Stimulated activated CD4-positive, alpha-beta T cell treated with anti-CD3 and anti-CD28 coated beads, TNF-alpha, amount 100 ng/mL, for 4 hours (primary cell): Measurements from ENCODE around the gene EHHADH.
"Not testable (repeated sequence)": the region's sequence is repeated elsewhere in the genome, so short reads cannot be mapped to it uniquely, and the experiment has no call there.

Experiments
- DNase-seq, 3 experiments: peaks; one replicate each; pipeline ENCODE4 v3.0.0-alpha.2; 2020; ENCODE audit warnings: low read depth in 3 of 3

Gene EHHADH

DNA sequence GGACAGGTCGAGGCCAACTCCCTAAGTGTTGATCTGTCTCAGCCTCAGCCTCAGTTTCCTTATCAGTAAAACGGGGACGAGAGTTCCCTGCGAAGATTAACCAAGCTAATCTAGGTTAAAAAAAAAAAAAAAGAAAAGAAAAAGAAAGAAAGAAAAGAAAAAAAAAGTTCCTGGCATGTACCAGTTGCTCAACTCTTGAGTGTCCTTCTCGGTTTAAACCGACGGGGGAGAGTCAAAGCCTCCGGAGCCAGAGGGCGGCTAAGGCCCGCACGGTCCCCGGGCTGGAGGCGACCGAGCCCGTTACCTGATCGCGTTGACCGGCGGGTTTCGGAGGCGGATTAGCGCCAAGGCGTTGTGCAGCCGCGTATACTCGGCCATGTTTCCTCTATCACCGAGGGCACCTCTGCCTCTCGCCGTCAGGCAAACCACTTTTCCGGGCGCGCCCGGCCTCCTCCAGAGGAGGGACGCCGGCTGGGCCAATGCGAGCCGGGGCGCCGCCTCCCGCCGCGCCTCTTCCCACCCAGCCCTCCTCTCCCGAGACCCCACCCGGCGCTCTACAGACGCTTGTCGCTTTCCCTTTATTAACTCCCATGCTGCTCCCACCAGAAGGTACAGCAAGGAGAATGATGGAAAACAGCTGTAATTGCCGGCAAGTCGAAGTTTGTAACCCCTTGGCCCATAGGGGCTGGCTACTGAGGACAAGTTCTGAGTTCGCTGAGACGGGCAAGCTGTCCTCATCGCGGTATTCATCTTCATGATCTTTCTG lies at the start of gene EHHADH:
TSS of gene EHHADH (minus strand) at position 405 of the 766 bp plus-strand sequence. CDS start at position 378, 27 bp downstream.
- peak; percentile 10 to 23 (median 11) for DNase-seq

DNA sequence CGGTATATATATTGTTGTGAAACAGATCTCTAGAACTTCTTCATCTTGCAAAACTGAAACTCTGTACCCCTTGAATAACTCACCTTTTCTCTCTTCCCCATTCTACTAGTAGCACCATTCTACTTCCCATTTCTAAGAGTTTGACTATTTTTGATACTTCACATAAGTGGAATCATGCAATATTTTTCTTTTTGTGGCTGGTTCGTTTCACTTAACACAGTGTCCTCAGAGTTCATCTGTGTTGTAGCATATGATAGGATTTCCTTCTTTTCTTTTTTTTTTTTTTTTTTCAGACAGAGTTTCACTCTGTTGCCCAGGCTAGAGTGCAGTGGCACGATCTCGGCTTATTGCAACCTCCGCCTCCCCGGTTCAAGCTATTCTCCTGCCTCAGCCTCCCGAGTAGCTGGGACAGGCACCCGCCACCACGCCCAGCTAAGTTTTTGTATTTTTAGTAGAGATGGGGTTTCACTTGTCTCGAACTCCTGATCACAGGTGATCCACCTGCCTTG lies 46.1 kb upstream of the EHHADH start:
- DNase-seq = not testable (repeated sequence)

DNA sequence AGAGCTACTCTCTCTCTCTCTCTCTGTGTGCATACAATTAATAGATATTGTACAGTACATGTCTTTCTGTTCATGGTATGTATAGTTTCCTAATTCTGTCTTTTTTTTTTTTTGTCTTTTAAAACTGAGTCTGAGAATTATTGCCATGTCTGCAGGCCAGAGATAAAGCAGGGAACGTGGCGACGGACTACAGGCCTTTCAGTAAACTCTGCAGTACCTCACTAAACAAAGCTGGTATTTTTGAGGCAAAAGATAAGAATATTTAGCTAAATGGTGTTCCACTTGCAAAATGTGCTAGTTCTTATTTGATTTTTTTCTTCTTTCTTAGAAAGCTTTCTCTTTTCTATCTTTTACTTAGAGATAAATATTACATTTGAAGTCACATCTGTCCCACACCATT lies 44.0 kb upstream of the EHHADH start:
- no peak for DNase-seq

DNA sequence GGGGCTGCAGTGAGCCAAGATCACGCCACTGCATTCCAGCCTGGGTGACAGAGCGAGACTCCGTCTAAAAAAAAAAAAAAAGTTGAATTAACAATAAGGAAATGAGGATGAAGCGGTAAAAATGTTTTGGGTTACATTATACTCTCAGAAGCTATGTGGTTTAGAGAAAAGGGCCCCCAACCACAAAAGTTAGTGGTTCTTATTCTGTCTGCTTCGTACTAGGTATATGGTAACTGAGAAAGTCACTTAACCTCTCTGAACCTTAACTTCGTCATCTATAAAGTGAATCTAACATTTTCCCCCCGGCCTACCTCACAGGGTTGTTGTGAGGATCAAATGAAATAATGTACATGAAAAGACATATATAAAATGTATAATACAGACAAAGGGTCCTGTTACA lies 38.4 kb upstream of the EHHADH start:
- no peak for DNase-seq

DNA sequence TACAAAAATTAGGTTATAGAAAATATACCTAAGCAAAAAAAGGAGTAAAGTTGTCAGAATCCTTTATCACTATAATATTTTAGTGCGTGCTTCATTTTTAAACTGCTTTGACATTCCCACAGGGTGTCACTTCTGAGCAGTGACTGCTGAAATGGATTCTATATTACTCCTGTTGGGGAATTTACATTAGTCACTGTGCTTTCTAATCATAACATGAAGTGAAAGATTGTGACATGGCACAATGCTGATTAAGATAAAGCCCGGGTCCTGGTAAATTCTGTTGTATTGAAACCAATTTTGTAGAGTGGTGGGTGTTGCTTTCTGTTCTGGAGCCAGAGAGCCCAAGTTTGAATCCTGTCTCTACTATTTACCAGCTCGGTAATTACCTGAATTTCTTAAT lies 36.4 kb upstream of the EHHADH start:
- DNase-seq = no peak

DNA sequence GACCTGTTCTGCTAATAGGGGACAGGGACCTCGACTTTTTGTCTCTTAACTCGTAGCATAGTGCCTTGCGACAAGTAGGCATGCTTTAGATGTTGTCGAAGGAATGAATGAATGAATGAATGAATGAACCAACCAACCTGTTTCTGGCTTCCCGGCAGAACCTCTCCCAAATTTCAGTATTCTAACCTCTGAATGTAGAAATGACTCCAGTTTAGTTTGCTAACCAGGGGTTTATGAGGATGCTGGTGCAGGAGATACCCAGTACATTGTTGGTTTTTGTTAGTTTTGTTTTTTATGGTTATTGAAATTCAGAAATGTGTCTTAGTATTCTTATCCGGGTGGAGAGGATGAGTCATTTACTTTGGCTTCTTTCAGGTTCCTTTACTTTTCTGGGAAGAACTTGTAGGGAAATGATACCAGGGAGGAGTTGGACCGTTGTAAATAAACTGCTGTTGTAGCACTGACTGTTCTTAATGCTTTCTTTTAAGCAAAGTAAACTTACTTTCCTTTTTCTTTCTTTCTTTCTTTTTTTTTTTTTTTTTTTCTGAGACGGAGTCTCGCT lies 29.6 kb upstream of the EHHADH start:
- no peak for DNase-seq

DNA sequence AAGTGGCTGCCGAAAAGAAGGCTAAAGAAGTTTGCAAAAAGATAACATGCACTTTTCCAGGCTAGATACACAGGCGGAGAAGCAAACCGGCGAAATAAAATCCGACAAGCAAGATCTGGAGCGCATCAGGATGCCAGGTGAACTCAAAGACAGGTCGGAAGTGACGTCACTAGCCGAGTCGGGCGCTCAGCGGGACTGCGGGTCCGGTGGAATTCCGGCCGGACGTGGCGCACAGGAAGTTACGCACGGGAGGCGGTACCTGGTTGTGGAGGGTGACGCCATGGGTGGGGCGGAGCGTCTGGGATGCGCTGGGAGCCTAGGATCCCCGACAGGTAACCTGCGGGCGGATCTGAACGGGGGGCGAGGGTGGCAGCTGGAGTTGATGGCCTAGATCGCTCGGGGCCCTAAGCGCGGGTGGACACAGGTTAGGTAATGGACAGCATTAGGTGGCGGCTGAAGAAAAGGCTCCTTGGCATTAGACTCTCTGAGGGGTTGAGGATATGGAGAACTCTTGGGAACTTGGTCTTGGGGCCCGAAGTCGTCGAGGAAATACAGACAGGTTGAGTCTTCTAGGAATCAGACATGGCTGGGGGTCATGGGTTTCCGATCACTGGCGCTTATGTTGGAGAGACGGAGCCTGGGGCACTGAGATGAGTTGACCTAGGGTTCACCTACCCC lies 29.0 kb upstream of the EHHADH start:
- peak; percentile 85 to 89 (median 89) for DNase-seq

DNA sequence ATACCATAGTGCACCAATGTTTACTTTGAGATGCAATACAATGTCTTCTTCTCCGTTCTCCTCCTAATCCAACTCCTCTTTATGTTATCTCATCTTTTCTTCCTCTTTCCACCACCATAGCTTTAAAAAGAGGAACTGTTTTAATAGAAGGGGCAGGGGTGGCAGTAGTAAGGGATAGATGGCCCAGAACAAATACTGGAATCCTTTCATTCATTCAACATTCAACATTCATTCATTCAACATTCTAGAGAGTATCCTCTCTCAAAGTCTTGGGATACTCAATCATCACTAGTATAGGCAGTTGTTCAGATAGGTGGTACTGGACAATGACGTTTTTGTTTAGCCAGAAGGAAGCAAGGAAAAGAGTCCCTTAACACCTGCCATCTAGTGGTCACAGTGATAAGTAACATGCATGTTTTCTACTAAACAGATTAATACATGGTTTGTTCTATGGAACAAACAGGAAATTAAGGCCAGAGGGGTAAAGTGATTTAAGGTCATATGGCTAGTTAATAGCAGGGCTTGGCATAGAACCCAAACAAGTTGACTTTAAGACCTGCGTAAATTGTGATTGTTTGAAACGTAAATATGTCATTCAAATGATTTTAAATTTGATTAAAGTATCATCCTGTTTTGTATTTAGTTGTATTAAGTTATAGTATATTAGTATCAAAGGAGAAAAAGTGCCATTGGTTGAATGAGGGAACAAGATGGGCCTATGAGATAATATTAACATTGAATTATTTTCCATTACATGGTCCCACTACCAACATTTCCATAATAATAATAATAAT lies 26.9 kb upstream of the EHHADH start:
- DNase-seq = no peak

DNA sequence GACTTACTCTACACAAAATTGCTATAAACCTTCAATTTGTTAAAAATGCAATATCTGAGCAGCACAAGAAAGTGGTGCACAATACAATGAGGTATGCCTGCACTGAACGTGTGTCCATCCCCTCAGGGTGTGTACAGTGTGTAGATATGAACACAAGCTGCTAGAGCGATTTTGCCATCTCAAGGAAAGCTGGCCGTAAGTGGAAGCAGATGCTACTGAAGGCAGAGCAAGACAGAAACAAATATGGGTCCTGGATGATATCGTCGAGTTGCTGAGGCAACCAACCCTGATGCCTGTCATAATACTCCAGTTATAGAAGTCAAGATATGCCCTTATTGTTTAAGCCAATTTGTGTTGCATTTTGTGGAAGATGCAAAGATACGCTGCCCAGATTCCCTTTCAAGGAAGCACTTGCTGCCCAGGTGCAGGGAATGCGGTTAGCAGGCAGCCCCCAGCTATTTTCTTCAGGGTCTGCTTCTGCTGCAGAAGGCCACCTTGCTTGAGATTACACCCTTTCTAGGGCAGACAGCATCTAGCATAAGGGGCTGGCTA lies 25.8 kb upstream of the EHHADH start:
- no peak for DNase-seq

DNA sequence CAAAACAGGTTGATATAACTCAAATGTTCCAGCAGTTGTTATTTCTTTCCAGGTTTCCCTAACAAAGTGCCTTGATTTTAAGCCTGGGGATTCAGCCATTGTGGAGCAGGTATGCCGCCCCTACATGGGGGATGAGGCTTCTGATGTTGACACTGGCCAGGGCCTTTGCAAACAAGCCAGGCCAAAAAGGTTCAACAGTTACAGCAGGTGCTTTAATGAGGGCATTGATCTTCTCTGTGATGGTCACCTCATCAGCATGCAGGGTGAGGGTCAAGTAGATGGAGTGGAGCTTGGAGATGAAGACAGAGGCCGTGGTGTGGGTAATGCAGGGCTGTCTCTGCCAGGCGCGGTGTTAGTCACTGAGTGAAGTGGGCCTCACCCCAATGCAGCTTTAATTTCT lies 22.6 kb upstream of the EHHADH start:
- no peak for DNase-seq

DNA sequence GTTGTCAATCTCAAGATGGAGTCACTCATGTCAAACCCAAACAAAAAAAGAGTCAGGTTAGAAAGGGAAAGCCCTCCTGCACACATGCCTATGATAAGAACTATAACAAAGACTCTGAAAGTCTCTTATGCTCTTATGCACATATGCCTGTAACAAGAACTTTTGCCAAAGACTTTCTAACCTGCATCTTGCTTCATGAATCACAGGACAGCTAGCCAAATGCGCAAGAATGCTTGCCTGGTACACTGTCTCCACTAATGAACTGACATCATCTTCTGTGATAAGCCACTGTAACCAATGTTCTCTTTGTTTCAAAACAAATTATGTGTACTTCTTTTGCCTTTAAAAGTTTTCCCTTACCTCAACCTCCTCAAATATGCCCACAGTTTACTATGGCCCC lies 18.2 kb upstream of the EHHADH start:
- DNase-seq = no peak

DNA sequence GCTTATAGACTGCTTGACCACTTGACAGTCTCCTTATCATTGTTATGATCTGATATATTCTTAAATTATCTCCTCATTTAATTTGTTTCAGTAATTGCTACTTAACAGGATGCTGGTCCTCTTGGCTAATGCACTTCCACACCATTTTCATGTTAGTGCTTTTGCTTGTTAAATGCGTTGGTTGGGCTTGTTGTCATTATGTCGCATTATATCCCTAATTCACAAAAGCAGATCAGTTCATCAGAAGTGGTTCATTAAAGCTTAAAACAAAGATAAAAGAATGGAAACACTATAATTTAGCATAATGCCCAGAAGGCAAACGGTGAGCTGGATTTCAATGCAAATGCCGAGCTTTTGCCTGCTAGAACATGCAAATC lies 17.1 kb upstream of the EHHADH start:
- no peak for DNase-seq

DNA sequence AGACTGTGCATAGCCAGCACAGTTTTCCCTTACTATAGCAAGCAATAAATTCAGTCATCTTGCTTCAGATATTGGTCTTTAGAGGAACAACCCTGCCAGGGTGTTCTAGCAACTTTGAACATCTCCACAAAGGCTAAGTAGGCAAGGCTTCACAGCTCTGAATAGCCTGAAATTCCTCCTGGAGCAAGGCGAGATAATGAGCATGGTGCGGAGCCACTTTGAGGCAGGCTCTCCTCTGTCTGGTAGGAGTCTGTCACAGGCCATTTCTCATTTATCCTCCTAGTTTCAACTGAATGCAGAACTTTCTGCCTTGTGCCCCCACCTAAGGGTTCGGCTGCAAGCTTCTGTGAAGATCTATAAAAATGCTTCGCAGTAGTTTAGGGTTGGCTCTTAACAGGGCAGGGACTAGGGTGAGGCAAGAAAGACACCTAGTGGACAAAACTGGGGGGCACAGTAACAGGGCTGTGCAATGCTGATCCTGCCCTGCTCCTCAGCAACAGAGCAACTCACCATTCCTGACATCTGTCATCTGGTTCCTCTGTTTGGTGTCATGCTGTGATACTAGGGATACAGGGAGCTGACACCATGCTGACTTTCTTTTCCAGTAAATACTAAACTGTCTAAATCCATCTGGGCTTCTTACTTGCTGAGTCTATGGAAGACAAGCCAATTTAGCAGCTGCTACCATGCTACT lies 16.6 kb upstream of the EHHADH start:
- DNase-seq = no peak

DNA sequence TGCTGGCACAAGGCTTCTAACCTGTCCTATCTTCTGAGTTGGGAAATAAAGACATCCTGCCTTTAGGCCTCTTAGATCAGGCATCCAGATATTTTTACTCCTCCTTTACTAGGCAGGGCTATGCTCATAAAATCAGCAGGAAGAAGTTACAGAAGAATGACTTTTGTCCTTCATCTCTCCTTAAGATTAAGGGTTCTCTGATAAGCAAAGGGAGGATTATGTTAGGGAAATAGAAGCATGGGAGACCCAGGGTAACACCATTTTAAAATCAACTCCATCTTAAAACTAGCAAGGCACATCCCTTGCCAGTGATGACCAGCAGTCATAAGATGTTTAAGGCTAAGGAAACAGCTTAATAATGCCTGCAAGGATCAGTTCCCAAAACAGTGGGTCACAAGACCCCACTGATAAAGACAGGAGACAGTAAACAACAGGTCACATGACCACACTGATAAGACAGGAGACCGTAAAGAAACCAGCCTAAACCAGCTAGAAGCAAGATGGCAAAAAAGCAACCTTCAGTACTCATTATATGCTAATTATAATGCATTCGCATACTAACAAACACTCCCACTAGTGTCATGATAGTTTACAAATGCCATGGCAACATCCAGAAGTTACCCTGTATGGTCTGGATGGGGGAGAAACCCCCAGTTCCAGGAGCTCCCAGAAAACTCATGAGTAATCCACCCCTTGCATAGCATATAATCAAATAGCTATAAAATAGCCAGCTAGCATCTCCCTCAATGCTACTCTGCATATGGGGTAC lies 14.5 kb upstream of the EHHADH start:
- DNase-seq = no peak

DNA sequence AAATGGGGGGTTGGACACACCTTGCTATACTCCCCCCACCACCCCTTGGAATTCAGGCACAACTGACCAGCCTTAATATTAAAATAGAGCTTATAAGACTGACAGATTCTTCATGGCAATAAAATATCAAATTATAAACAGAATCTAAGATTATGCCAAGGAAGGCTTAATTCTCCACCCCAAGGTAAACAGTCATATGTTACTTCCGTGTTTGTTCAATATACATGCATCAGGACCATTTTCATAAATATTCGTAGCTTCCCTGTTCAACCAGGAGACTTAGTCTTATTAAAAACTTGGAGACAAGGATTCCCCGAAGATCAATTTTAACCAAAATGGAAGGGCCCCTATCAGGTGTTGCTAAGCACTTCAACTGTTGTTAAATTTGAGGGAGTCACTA lies 13.3 kb upstream of the EHHADH start:
- DNase-seq = no peak

DNA sequence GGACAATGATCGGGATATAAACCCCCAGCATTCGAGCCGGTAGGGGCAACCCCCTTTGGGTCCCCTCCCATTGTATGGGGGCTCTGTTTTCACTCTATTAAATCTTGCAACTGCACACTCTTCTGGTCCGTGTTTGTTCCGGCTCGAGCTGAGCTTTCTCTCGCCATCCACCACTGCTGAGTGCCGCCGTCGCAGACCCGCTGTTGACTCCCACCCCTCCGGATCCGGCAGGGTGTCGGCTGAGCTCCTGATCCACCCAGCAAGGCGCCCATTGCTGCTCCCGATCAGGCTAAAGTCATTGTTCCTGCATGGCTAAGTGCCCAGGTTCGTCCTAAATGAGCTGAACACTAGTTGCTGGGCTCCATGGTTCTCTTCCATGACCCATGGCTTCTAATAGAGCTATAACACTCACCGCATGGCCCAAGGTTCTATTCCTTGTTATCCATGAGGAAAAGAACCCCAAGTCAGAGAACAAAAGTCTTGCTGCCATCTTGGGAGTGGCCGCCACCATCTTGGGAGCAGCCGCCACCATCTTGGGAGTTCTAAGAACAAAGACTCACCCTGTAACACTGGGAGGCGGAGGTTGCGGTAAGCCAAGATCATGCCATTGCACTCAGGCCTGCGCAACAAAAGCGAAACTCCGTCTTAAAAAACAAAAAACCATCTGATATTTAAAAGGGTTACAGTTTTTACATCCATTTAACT lies 11.2 kb upstream of the EHHADH start:
- DNase-seq = no peak

DNA sequence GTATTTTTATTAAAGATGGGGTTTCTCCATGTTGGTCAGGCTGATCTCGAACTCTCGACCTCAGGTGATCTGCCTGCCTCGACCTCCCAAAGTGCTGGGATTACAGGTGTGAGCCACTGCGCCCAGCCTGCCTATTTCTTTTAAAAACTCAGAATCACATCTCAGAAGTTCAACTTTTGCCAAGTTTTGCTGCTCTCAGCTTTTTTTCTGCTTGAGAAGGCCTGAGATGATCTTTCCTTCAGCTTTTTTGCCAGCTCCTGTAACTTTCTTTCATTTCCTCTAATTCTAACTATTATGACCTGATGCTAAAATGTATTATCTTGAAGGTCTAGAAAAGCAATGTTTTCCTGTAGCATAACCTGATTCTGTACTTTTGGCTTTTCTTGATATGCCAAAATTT lies 9.6 kb upstream of the EHHADH start:
- no peak for DNase-seq

DNA sequence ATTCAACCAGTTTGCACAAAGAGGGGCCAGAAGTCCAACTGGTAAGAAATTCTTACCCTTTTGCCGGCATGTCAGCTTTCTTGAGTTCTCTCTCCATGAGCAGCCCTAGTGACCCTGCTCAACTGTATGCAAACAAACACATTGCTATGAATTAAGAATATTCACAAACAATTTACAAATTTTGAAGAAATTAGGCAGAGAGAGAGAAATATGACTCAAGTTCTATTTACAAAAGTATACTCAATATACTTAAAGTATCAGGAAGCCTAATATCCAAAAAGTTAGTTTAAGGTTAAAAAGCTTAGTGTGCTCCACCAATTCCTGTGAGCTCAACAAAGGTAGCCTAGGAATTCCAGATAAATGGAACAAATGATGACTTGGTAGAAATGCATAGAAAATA lies 3.5 kb upstream of the EHHADH start:
- DNase-seq = no peak

DNA sequence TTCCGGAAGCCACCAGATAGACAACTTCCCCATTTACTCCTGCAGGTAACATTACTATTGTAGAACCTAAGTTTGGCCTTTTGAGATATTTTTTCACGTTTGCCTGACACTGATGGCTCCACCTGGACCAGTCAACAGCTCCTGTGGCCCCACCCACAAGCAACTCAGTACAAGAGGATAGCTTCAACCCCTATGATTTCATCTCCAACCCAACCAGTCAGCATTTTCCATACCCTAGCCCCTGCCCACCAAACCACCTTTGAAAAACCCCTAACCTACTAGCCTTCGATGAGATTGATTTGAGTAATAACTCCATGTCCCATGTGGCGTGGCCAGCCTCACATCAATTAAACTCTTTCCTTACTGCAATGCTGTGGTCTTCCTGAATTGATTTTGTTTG lies 950 bp upstream of the EHHADH start:
- no peak for DNase-seq

DNA sequence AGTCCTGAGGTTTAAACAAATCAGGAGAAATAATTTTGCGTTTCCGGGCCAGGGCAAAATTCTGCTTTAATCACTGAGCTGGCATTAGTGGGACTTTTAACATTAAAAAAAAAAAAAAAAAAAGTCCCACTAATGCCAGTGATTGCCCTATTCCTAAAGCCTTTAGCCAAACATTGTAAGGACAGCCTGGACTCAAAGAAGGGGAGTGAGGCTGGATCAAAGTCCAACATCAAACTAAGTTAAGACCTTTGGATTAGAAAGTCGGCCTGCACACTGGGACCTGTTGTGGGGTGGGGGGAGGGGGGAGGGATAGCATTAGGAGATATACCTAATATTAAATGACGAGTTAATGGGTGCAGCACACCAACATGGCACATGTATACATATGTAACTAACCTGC lies 716 bp downstream of the EHHADH start:
- DNase-seq = not testable (repeated sequence)
